HepG2 (cell line): Measurements from ENCODE around the gene SFMBT1. TPM values are rescaled to one million over a fixed set of nuclear protein-coding genes. Genes with fewer than 3 reads are reported as not detected.

Experiments used
- ATAC-seq: fragments of 200-7000 bp; cut with Tn5 transposase; 3 replicates; pipeline ENCODE4 v1.9.1; 2020; ENCODE audit warnings: mild to moderate bottlenecking, moderate library complexity
- BruUV-seq: library from RNA; stranded (reverse); fragments of 400-500 nt; replicated peaks from 2 replicates; lab custom pipeline; 2021; lab: Mats Ljungman, UMichigan
- CTCF ChIA-PET: fragments of 300-600 bp; formaldehyde crosslinking; extraction: SDS; loops from one replicate; lab custom pipeline; 2021; ENCODE audit warnings: low total read pairs, inconsistent platforms, low intra/inter-chr PET ratio; lab: Yijun Ruan, JAX
- POLR2A ChIA-PET: fragments of 350-600 bp; sonication (Branson Sonifier 250); formaldehyde crosslinking; loops from one replicate; lab custom pipeline; 2020; ENCODE audit warnings: antibody characterized with exemption, inconsistent platforms; lab: Yijun Ruan, JAX
- DNase-seq: peaks from one replicate; pipeline ENCODE4 v3.0.0-alpha.2; 2015; ENCODE audit warnings: low spot score
- FAIRE-seq: peaks from 3 replicates; lab custom pipeline; 2011; peaks lifted over from hg19 to GRCh38; lab: Jason Lieb, UNC
- H2AFZ ChIP-seq: one replicate; pipeline ENCODE4 v1.6.1; 2011; ENCODE audit warnings: low read length, inconsistent platforms
- H3K27ac ChIP-seq: fragments of 300-600 bp; 3 replicates; pipeline ENCODE4 v1.8.0; 2011; ENCODE audit warnings: mixed run types, mild to moderate bottlenecking, mixed read lengths, low read length, inconsistent platforms; ENCODE audit not compliant: insufficient read depth; ENCODE audit errors: extremely low read length
- H3K27me3 ChIP-seq, 2 experiments: fragments of 200-600 bp in 1 of 2; 2 replicates in 1 of 2; 3 replicates in 1 of 2; pipeline versions ENCODE4 v1.6.0 to v1.8.0; 2011; ENCODE audit warnings: low read length in 2 of 2, mild to moderate bottlenecking in 2 of 2, moderate library complexity in 2 of 2, inconsistent platforms in 1 of 2; ENCODE audit not compliant: insufficient read depth in 2 of 2, control insufficient read depth in 1 of 2
- H3K36me3 ChIP-seq, 2 experiments: fragments of 200-600 bp in 1 of 2; replicated peaks in 1 of 2; 2 replicates in 1 of 2; 3 replicates in 1 of 2; pipeline versions ENCODE4 v1.5.1 to v1.8.0; 2011; ENCODE audit warnings: low read length in 2 of 2, inconsistent platforms in 1 of 2; ENCODE audit not compliant: insufficient read depth in 2 of 2, control insufficient read depth in 1 of 2
- H3K4me1 ChIP-seq: 2 replicates; pipeline ENCODE4 v1.5.1; 2012; ENCODE audit warnings: low read length, inconsistent platforms; ENCODE audit not compliant: insufficient read depth
- H3K4me2 ChIP-seq: 2 replicates; pipeline ENCODE4 v1.6.0; 2011; ENCODE audit warnings: low read depth, low read length, inconsistent platforms
- H3K4me3 ChIP-seq, 3 experiments: fragments of 200-600 bp in 1 of 3; sonication (generic), shearing (Covaris generic) in 1 of 3; replicated peaks in 1 of 3; 2 replicates each; pipeline ENCODE4 v1.5.1; 2011 to 2016; ENCODE audit warnings: low read length in 3 of 3, inconsistent platforms in 2 of 3, low read depth in 2 of 3, mild to moderate bottlenecking in 2 of 3, control low read depth in 1 of 3, mixed read lengths in 1 of 3; ENCODE audit not compliant: insufficient read depth in 1 of 3
- H3K79me2 ChIP-seq: one replicate; pipeline ENCODE4 v1.6.1; 2011; ENCODE audit warnings: low read length, inconsistent platforms; ENCODE audit not compliant: insufficient read depth
- H3K9ac ChIP-seq: 2 replicates; pipeline ENCODE4 v1.6.0; 2011; ENCODE audit warnings: mild to moderate bottlenecking, low read depth, low read length, inconsistent platforms; ENCODE audit not compliant: insufficient read depth
- H3K9me3 ChIP-seq: 2 replicates; pipeline ENCODE4 v1.5.1; 2012; ENCODE audit warnings: mild to moderate bottlenecking, low read length
- H4K20me1 ChIP-seq: 2 replicates; pipeline ENCODE4 v1.6.0; 2011; ENCODE audit warnings: inconsistent platforms, mild to moderate bottlenecking, low read length, moderate library complexity; ENCODE audit not compliant: insufficient read depth
- CHD4 ChIP-seq: fragments of 200-600 bp; sonication (generic); IDR thresholded peaks from 2 replicates; pipeline ENCODE4 v1.7.0; 2017; ENCODE audit warnings: mild to moderate bottlenecking, low read length, borderline replicate concordance
- FOXA1 ChIP-seq, 2 experiments: fragments of 450-650 bp in 1 of 2; sonication (generic) in 1 of 2; formaldehyde crosslinking in 1 of 2; IDR thresholded peaks; 2 replicates each; pipeline versions ENCODE4 v1.4.0 to v1.6.1; 2016 to 2020; ENCODE audit warnings: missing genetic modification reagents in 1 of 2
- FOXA3 ChIP-seq: IDR thresholded peaks from 2 replicates; pipeline ENCODE4 v1.6.1; 2016; ENCODE audit warnings: missing genetic modification reagents, missing compliant biosample characterization
- GFI1 ChIP-seq: sonication (generic); formaldehyde crosslinking; IDR thresholded peaks from 2 replicates; pipeline ENCODE4 v1.5.0; 2020; ENCODE audit warnings: missing genetic modification reagents, mild to moderate bottlenecking, borderline replicate concordance
- POGZ ChIP-seq: sonication (generic); formaldehyde crosslinking; IDR thresholded peaks from 2 replicates; pipeline ENCODE4 v1.4.0; 2020; ENCODE audit warnings: mild to moderate bottlenecking, missing genetic modification reagents
- ZBTB33 ChIP-seq: sonication (generic); formaldehyde crosslinking; IDR thresholded peaks from 2 replicates; pipeline ENCODE4 v1.4.0; 2020; ENCODE audit warnings: missing genetic modification reagents
- ZNF136 ChIP-seq: sonication (generic); formaldehyde crosslinking; IDR thresholded peaks from 2 replicates; pipeline ENCODE4 v1.8.1; 2022; ENCODE audit warnings: low read depth, mild to moderate bottlenecking, moderate library complexity, missing genetic modification reagents
- WGBS: methylation state at CpG from one replicate; pipeline ENCODE4 v1.1.6; 2017; ENCODE audit warnings: low lambda C conversion rate; 5-methylcytosine and 5-hydroxymethylcytosine counted together
- in situ Hi-C: cut with HindIII; loops from 2 replicates; pipeline ENCODE4 v1.10.0; 2017; ENCODE audit warnings: low pct_unique_long_range_greater_than_20kb; ENCODE audit not compliant: extremely low pct_ligation_motif_present
- intact Hi-C: fragments of 100-400 bp; cut with micrococcal nuclease; formaldehyde crosslinking; loops from one replicate; pipeline ENCODE4 v1.10.0; 2022; ENCODE audit not compliant: unreplicated experiment
- polyA plus RNA-seq, 8 experiments: library from polyadenylated mRNA; depleted of rRNA in 3 of 8; stranded (reverse) in 7 of 8; unstranded in 1 of 8; fragments of >200 nt; fragmentation: Illumina TruSeq in 4 of 8; extraction: Trizol in 4 of 8; gene quantifications; 2 replicates each; pipeline versions ENCODE4 v1.2.1 to v1.2.3, GENCODE V29; 2011 to 2016; ENCODE audit warnings: low read depth in 4 of 8, missing spikeins in 1 of 8, mixed read lengths in 1 of 8; ENCODE audit not compliant: insufficient read depth in 1 of 8
- total RNA-seq, 5 experiments: library from RNA; depleted of rRNA; stranded (reverse); fragments of >200 nt; fragmentation: Illumina TruSeq; extraction: Trizol; gene quantifications; 2 replicates each; pipeline ENCODE4 v1.2.3, GENCODE V29; 2016; ENCODE audit warnings: low read depth in 1 of 5
- TF ChIP-seq, protein P1 (sequence below): sonication (generic); formaldehyde crosslinking; IDR thresholded peaks from 2 replicates; pipeline ENCODE4 v1.5.1; 2020; ENCODE audit warnings: mild to moderate bottlenecking, missing genetic modification reagents, moderate library complexity

SFMBT1 gene
- total and polyA plus RNA-seq, 2 of the 13 experiments (the other 11 are each of a cell fraction or from before 2014, with no cell fraction given) = 3.8 to 12.8 TPM

DNA sequence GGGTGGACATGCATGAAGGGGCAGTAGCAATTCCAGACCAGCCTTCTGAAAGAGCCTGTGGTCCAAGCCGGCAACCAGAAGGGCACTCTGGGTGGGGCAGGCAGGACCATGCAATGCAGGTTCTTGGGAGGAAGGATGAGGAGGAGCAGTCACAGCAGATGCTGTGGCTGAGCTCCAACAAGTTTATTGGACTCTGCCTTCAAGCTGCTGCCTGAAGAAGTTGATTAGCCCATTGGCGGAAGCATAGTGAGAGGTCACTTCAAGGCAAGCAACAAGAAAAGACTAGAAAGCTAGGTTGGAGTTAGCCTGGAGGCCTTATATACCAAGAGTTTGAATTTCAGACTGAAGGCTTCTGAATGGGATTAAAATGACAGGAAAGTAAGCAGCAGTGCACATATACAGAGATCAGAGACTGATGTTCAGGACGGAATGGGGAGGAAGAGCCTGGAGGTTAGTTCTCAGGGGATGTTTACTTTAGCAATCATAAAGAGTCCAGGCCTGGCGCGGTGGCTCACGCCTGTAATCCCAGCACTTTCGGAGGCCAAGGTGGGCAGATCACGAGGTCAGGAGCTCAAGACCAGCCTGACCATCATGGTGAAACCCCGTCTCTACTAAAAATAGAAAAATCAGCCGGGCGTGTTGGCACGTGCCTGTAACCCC, 39.9 kb downstream of the SFMBT1 start:
- BruUV-seq = no TSS peak
- peak; percentile 4 for FAIRE-seq
- no peak overlapping the region for H3K4me3 ChIP-seq
- no peak for TF ChIP-seq FOXA1 (IDR thresholded peaks at IDR 0.05)
- TF ChIP-seq FOXA1 (CRISPR knock-in tag; IDR thresholded peaks at IDR 0.05) = peak; percentile 71
- TF ChIP-seq GFI1 (CRISPR knock-in tag) = peak; percentile 38; the same call in 1 of the 2 replicates
- no peak for TF ChIP-seq CHD4
- TF ChIP-seq FOXA3 (CRISPR knock-in tag) = peak; percentile 39; the same call in 1 of the 2 replicates
- TF ChIP-seq, protein P1, sequence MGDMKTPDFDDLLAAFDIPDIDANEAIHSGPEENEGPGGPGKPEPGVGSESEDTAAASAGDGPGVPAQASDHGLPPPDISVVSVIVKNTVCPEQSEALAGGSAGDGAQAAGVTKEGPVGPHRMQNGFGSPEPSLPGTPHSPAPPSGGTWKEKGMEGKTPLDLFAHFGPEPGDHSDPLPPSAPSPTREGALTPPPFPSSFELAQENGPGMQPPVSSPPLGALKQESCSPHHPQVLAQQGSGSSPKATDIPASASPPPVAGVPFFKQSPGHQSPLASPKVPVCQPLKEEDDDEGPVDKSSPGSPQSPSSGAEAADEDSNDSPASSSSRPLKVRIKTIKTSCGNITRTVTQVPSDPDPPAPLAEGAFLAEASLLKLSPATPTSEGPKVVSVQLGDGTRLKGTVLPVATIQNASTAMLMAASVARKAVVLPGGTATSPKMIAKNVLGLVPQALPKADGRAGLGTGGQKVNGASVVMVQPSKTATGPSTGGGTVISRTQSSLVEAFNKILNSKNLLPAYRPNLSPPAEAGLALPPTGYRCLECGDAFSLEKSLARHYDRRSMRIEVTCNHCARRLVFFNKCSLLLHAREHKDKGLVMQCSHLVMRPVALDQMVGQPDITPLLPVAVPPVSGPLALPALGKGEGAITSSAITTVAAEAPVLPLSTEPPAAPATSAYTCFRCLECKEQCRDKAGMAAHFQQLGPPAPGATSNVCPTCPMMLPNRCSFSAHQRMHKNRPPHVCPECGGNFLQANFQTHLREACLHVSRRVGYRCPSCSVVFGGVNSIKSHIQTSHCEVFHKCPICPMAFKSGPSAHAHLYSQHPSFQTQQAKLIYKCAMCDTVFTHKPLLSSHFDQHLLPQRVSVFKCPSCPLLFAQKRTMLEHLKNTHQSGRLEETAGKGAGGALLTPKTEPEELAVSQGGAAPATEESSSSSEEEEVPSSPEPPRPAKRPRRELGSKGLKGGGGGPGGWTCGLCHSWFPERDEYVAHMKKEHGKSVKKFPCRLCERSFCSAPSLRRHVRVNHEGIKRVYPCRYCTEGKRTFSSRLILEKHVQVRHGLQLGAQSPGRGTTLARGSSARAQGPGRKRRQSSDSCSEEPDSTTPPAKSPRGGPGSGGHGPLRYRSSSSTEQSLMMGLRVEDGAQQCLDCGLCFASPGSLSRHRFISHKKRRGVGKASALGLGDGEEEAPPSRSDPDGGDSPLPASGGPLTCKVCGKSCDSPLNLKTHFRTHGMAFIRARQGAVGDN (CRISPR knock-in tag) = peak; percentile 25; the same call in 1 of the 2 replicates
- no peak for TF ChIP-seq ZNF136
- TF ChIP-seq POGZ (CRISPR knock-in tag) = 0 out of 2 replicates have a peak, but pooled peaks have one; percentile 11
- peak; percentile 30; the same call in 1 of the 2 replicates for TF ChIP-seq ZBTB33
- TF ChIP-seq, all 625 proteins: peak for 6
- in situ Hi-C loops (no loop called here), intact Hi-C loops (no loop called here)
- 63% methylated on average over 12 of the region's 12 CpGs for WGBS
- no peak overlapping the region for H3K4me2 ChIP-seq
- H3K9ac ChIP-seq = no peak overlapping the region
- H3K36me3 ChIP-seq = no peaks in the 10 kb centered on the region
- ChIA-PET POLR2A (no interaction called here), CTCF (no interaction called here)
- no peaks in the 10 kb centered on the region for H3K27me3 ChIP-seq
- DNase-seq = no peak
- H2AFZ ChIP-seq = no peak overlapping the region
- H3K79me2 ChIP-seq = peaks cover 3% of the 10 kb centered on the region
- peaks cover 46% of the 10 kb centered on the region for H3K4me1 ChIP-seq
- no peaks in the 10 kb centered on the region for H3K9me3 ChIP-seq
- peak; percentile 66 for ATAC-seq
- H4K20me1 ChIP-seq = 0 out of 2 replicates have a peak, but pooled peaks cover 2% of the 10 kb centered on the region
- no peak overlapping the region for H3K27ac ChIP-seq
